Sigmoid colon (tissue), 4 donors: ENCODE results near the gene UQCRFS1.

Experiments used
- EP300 ChIP-seq, 4 donors: sonication (generic); formaldehyde crosslinking; IDR thresholded peaks; one replicate each; pipeline ENCODE4 v1.6.1; 2017; ENCODE audit warnings: antibody characterized with exemption in 4 of 4
- POLR2A ChIP-seq, 2 donors: fragments of 450-650 bp; IDR thresholded peaks; one replicate each; pipeline ENCODE4 v1.6.1; 2016; ENCODE audit warnings: antibody characterized with exemption in 2 of 2, mild to moderate bottlenecking in 2 of 2, moderate library complexity in 2 of 2
- POLR2AphosphoS5 ChIP-seq, 4 donors: sonication (generic); formaldehyde crosslinking; IDR thresholded peaks; one replicate each; pipeline ENCODE4 v1.6.1; 2017; ENCODE audit warnings: antibody characterized with exemption in 4 of 4

GRCh38 chr19:29256516-29256915 lies 43.6 kb upstream of the UQCRFS1 start:
- TF ChIP-seq EP300 (IDR thresholded peaks at IDR 0.05): no peak
- TF ChIP-seq POLR2AphosphoS5 (IDR thresholded peaks at IDR 0.05): no peak
- TF ChIP-seq POLR2A (IDR thresholded peaks at IDR 0.05): no peak
